ENCODE measurements around the gene LPP. TPM values are rescaled to one million over a fixed set of nuclear protein-coding genes. Genes with fewer than 3 reads are reported as not detected.

Gene LPP
- total RNA-seq, 2 experiments from 2014 or later = 49.6 to 54.3 TPM

GRCh38 chr3:188264226-188265207 is 110.6 kb downstream of the LPP start:
- POLR2A ChIA-PET = no interaction called here

GRCh38 chr3:188266562-188267274 is 112.8 kb downstream of the LPP start:
- Mint-ChIP-seq H3K9me3 (no peaks in the 10 kb centered on the region), H3K27me3 (no peaks in the 10 kb centered on the region), H3K36me3 (peaks cover 8% of the 10 kb centered on the region), H3K4me1 (peaks cover 4% of the 10 kb centered on the region), H3K27ac (no peak overlapping the region), H3K4me3 (no peak overlapping the region)
- POLR2A ChIA-PET = no interaction called here
- ATAC-seq (ENCODE audit: low read depth) (no peak), DNase-seq (no peak)

More at GRCh38 chr3:188264226-188265207, 110.6 kb downstream of the LPP start:
- no peak for ATAC-seq (ENCODE audit: low read depth)
- Mint-ChIP-seq H3K27me3 (no peaks in the 10 kb centered on the region), H3K9me3 (no peaks in the 10 kb centered on the region), H3K36me3 (peaks cover 4% of the 10 kb centered on the region), H3K27ac (no peak overlapping the region), H3K4me3 (no peak overlapping the region), H3K4me1 (no peaks in the 10 kb centered on the region)
- DNase-seq = no peak

- DNase-seq (no peak), ATAC-seq (ENCODE audit: low read depth) (no peak)
- Mint-ChIP-seq H3K27ac (no peak overlapping the region), H3K4me3 (no peak overlapping the region), H3K9me3 (no peaks in the 10 kb centered on the region), H3K4me1 (peaks cover 6% of the 10 kb centered on the region), H3K36me3 (peaks cover 12% of the 10 kb centered on the region), H3K27me3 (no peaks in the 10 kb centered on the region)
- POLR2A ChIA-PET = no interaction called here
Measured at GRCh38 chr3:188267790-188268335, 113.9 kb downstream of the LPP start.

GRCh38 chr3:188268336-188268735 is 114.4 kb downstream of the LPP start:
- Mint-ChIP-seq H3K4me1 (peaks cover 7% of the 10 kb centered on the region), H3K36me3 (peaks cover 15% of the 10 kb centered on the region), H3K9me3 (no peaks in the 10 kb centered on the region), H3K27ac (no peak overlapping the region), H3K4me3 (no peak overlapping the region), H3K27me3 (no peaks in the 10 kb centered on the region)
- POLR2A ChIA-PET = no interaction called here
- ATAC-seq (ENCODE audit: low read depth) (no peak), DNase-seq (no peak)

- peaks cover 7% of the 10 kb centered on the region for H3K4me1 Mint-ChIP-seq
- H3K4me3 Mint-ChIP-seq = no peak overlapping the region
- H3K27me3 Mint-ChIP-seq = no peaks in the 10 kb centered on the region
- DNase-seq (no peak), ATAC-seq (ENCODE audit: low read depth) (no peak)
- H3K9me3 Mint-ChIP-seq = no peaks in the 10 kb centered on the region
- no peak overlapping the region for H3K27ac Mint-ChIP-seq
- POLR2A ChIA-PET = no interaction called here
- H3K36me3 Mint-ChIP-seq = peaks cover 15% of the 10 kb centered on the region
Measured at GRCh38 chr3:188269040-188269439, 115.1 kb downstream of the LPP start.

- peaks cover 7% of the 10 kb centered on the region for H3K4me1 Mint-ChIP-seq
- ATAC-seq (ENCODE audit: low read depth) (no peak), DNase-seq (no peak)
- no peak overlapping the region for H3K4me3 Mint-ChIP-seq
- H3K9me3 Mint-ChIP-seq = no peaks in the 10 kb centered on the region
- POLR2A ChIA-PET = no interaction called here
- H3K27me3 Mint-ChIP-seq = no peaks in the 10 kb centered on the region
- H3K36me3 Mint-ChIP-seq = peaks cover 15% of the 10 kb centered on the region
- H3K27ac Mint-ChIP-seq = no peak overlapping the region
Measured at GRCh38 chr3:188270423-188270972, 116.5 kb downstream of the LPP start.

- DNase-seq = no peak
- POLR2A ChIA-PET = no interaction called here
- H3K27ac Mint-ChIP-seq = no peak overlapping the region
- H3K4me1 Mint-ChIP-seq = peaks cover 7% of the 10 kb centered on the region
- ATAC-seq (ENCODE audit: low read depth) = no peak
- no peak overlapping the region for H3K4me3 Mint-ChIP-seq
- H3K27me3 Mint-ChIP-seq = no peaks in the 10 kb centered on the region
- H3K9me3 Mint-ChIP-seq = no peaks in the 10 kb centered on the region
- H3K36me3 Mint-ChIP-seq = peaks cover 16% of the 10 kb centered on the region
Measured at GRCh38 chr3:188271226-188271914, 117.4 kb downstream of the LPP start.

GRCh38 chr3:188272481-188273372 is 118.8 kb downstream of the LPP start:
- no peak for DNase-seq
- POLR2A ChIA-PET = no interaction called here
- H3K4me3 Mint-ChIP-seq = no peak overlapping the region
- H3K36me3 Mint-ChIP-seq = peaks cover 19% of the 10 kb centered on the region
- no peak overlapping the region for H3K27ac Mint-ChIP-seq
- no peak for ATAC-seq (ENCODE audit: low read depth)
- H3K4me1 Mint-ChIP-seq = peaks cover 9% of the 10 kb centered on the region
- H3K27me3 Mint-ChIP-seq = no peaks in the 10 kb centered on the region
- H3K9me3 Mint-ChIP-seq = no peaks in the 10 kb centered on the region

- no peak overlapping the region for H3K27ac Mint-ChIP-seq
- no peaks in the 10 kb centered on the region for H3K27me3 Mint-ChIP-seq
- no peak for ATAC-seq (ENCODE audit: low read depth)
- POLR2A ChIA-PET = no interaction called here
- H3K36me3 Mint-ChIP-seq = peaks cover 25% of the 10 kb centered on the region
- H3K4me3 Mint-ChIP-seq = no peak overlapping the region
- H3K9me3 Mint-ChIP-seq = no peaks in the 10 kb centered on the region
- DNase-seq = no peak
- H3K4me1 Mint-ChIP-seq = peaks cover 11% of the 10 kb centered on the region
Measured at GRCh38 chr3:188274249-188274915, 120.4 kb downstream of the LPP start.

- no peak for ATAC-seq (ENCODE audit: low read depth)
- Mint-ChIP-seq H3K36me3 (peaks cover 23% of the 10 kb centered on the region), H3K27me3 (no peaks in the 10 kb centered on the region), H3K4me1 (peaks cover 13% of the 10 kb centered on the region), H3K4me3 (no peak overlapping the region), H3K9me3 (no peaks in the 10 kb centered on the region), H3K27ac (no peak overlapping the region)
- POLR2A ChIA-PET = no interaction called here
- DNase-seq = no peak
Measured at GRCh38 chr3:188276375-188276774, 122.4 kb downstream of the LPP start.

GRCh38 chr3:188278717-188279324 is 124.9 kb downstream of the LPP start:
- ATAC-seq (ENCODE audit: low read depth) = no peak
- H3K4me1 Mint-ChIP-seq = peaks cover 18% of the 10 kb centered on the region

More at GRCh38 chr3:188278717-188279324, 124.9 kb downstream of the LPP start:
- no peaks in the 10 kb centered on the region for H3K9me3 Mint-ChIP-seq
- no peak for DNase-seq
- H3K4me3 Mint-ChIP-seq = no peak overlapping the region
- peaks cover 15% of the 10 kb centered on the region for H3K36me3 Mint-ChIP-seq
- POLR2A ChIA-PET = no interaction called here
- H3K27ac Mint-ChIP-seq = no peak overlapping the region
- no peaks in the 10 kb centered on the region for H3K27me3 Mint-ChIP-seq
